IMR-90 (cell line): Measurements from ENCODE around the gene TTC23.

ENCODE experiments used
- CEBPB ChIP-seq: IDR thresholded peaks from 2 replicates; pipeline ENCODE4 v1.6.1; 2012; ENCODE audit warnings: low read depth, low read length, improper control_type of control experiment
- CTCF ChIP-seq: conservative IDR thresholded peaks from 2 replicates; pipeline ENCODE4 v1.5.1; 2012; ENCODE audit warnings: mild to moderate bottlenecking, low read depth, low read length, improper control_type of control experiment
- FOS ChIP-seq: fragments of 150-350 bp; IDR thresholded peaks from 2 replicates; pipeline ENCODE4 v1.6.1; 2016; ENCODE audit warnings: low read depth, low read length
- POLR2A ChIP-seq: IDR thresholded peaks from 2 replicates; pipeline ENCODE4 v1.6.1; 2012; ENCODE audit warnings: mild to moderate bottlenecking, low read depth, low read length
- SMC3 ChIP-seq: fragments of 150-350 bp; IDR thresholded peaks from 2 replicates; pipeline ENCODE4 v1.6.1; 2016; ENCODE audit warnings: low read depth, mild to moderate bottlenecking, antibody characterized with exemption, low read length, moderate library complexity
- TF ChIP-seq, protein P1 (sequence below): fragments of 150-350 bp; IDR thresholded peaks from 2 replicates; pipeline ENCODE4 v1.6.1; 2017; ENCODE audit warnings: mild to moderate bottlenecking, antibody characterized with exemption, low read length, low read depth

DNA sequence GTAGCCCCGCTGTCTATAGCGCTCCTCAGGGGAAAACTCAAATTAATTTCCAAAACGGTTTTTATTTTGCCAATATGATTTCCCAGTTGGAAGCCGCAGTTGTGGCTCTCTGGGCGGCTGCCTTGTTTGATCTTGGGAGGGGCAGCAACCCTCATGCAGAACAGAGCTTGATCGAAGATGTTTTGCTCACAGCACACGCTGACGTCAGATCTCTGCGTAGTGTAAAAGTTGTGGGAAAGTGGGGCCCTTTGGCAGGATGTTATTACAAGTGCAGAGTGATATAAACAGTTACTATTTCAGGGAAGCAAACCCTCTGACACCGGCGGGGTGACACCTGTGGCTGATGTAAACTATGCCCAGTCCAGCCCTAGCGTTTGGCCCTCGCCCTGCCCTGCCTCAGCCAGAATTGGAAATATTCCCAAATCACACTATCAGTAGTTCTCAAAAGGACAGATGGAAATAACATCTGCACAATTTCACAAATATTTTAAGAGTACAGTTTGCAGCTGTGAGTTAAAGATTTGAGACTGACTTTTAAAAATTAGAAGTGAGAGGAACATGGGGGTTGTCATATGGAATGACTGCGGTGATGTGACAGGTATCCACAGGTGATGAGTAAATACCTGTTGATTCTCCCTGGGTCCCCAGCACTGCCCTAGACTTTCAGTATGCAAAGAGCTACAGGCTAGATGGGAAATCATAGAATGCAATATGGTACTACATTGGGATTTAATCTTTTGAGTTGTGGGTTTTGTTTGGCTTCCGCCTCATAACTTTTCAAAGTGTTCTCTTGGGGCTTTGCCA, 142.8 kb downstream of the TTC23 start:
- TF ChIP-seq CTCF = no peak
- no peak for TF ChIP-seq CEBPB
- no peak for TF ChIP-seq POLR2A
- TF ChIP-seq FOS = 0 out of 2 replicates have a peak, but pooled peaks have one; percentile 6
- no peak for TF ChIP-seq SMC3
- TF ChIP-seq, protein P1, sequence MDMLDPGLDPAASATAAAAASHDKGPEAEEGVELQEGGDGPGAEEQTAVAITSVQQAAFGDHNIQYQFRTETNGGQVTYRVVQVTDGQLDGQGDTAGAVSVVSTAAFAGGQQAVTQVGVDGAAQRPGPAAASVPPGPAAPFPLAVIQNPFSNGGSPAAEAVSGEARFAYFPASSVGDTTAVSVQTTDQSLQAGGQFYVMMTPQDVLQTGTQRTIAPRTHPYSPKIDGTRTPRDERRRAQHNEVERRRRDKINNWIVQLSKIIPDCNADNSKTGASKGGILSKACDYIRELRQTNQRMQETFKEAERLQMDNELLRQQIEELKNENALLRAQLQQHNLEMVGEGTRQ = no peak
